ENCODE measurements around the gene ANO6.
"Not testable (repeated sequence)": the region's sequence is repeated elsewhere in the genome, so short reads cannot be mapped to it uniquely, and the experiment has no call there.

Gene ANO6

DNA sequence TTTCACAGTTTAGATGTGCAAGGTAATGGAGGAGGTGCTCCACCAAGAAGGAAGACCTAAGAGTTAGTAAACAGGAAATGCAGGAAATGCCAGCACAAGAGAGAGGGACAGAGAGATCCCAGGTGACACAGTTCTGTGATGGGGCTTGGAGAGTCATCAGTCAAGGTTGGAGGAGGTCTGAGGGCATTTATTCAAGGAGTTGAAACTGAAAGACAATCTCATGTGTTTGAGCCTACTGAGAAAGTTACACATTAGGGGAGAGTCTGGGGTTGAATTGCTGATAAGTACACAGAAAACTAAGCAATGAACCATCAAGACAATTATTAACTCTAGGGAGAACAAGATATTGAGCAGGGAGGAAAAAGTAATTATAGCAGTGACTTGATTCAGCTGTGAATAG is 138.5 kb downstream of the ANO6 start:
- DNase-seq = no peak

DNA sequence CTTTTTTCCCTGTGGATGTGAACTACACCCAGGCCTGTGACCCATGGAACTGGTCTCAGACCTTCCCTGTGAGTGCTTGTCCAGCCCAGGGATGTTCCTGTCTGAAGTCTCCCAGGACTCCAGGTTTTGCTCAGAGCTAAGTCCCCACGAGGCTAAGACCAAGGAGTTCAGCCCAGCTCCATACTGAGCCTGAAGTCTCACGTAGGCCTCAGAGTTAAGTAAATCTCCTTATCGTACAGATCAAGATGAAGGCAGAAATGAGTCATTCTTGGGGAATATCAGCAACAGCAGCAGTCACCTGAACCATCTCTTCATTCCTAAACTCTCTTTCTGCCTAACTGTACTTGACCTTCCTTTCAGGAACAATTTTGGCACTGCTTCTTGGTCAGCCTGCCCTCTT is 139.8 kb downstream of the ANO6 start:
- DNase-seq = no peak

DNA sequence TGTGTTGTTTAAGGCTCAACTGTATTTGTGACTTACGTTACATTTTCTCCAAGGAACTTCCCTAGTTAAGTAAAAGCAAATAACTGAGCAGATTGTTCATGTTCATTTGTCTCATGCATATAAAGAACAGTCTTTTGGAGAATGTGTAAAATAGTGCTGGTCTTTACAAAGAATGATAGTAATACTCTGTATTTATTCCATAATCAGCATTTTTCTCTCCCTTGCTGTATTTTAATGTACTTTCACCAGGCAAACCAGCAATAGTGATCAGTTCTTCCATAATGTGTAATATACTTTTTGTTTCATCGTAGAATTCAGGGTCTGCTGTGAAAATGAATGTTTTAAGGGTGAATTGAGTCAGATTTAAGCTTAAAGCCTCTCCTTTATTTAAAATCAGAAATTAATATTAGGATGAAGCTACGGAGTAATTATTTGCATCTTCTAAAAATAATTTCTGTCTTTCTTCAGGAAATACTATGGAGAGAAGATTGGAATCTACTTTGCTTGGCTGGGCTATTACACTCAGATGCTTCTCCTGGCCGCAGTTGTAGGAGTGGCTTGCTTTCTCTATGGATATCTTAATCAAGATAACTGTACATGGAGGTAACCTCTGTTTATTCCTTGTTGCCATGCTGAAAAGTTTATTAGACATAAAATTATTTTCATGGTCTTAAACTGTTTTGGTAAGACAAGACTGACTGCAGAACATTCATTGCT is 141.1 kb downstream of the ANO6 start:
- DNase-seq = no peak

DNA sequence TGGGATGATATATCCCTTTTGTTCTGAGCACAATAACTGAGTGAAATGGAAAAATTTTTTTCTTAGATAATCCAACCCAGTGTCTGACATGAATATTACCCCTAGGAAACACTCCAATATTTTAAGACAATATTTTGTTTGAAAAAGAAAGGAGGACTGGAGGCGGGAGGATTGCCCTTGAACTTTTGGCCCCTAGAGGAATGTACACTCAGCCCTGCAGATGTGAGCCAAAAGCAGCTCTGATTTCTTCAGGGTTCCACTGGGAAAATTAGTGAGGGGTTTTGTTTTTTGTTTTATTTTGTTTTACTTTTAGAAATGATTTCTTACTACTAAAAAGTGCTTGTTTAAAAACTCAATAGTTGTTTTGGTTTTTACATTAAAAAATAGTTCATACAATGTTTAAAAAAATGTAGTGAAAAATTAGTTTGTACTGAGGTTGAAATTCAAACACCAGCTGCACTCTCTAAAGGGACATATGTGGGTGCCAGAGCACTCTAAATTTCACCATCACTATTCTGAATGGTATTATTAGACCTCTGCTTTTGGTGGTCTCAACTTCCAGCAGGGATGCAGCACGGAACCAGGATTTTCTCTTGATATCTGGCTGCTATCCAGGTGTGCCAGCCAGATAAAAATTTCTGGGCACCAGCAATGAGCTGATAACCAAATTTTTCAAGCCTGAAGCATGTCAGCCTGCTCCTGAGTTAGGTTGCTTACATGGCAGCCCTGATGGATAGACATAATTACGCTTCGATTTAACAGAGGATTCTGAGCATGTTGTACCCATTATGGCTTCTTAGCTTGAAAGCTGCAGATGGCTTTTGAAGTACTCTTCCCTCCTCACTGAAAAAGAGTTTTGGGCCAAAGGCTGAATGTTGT is 141.9 kb downstream of the ANO6 start:
- no peak for DNase-seq

DNA sequence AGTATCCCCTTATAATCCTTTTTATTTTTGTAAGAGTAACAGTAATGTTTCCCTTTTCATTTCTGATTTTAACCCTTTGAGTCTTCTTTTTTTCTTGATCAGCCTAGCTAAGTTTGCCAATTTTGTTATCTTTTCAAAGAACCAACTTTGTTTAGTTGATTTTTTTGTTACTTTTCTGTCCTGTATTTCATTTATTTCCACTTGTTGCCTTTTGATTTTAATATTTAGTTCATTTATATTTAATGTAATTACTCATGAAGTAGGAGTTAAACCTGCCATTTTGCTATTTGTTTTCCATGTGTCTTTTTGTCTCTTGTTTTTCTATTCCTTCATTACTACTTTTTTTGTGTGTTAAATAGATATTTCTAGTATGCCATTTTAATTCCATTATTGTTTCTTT is 146.4 kb downstream of the ANO6 start:
- no peak for DNase-seq

DNA sequence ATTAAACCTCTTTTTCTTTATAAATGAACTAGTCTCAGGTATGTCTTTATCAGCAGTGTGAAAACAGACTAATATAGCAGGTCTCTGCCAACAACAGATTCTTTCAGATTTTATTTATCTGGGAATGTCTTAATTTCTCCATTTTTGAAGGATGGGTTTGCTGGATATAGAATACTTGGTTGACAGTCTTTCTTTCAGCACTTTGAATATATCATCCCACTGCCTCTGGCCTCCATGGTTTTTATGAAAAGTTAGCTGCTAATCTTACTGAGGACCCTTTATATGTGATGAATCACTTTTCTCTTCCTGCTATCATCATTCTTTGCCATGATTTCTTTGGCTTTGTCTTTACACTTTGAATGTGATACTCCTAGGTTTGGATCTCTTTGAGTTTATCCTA is 148.0 kb downstream of the ANO6 start:
- DNase-seq = no peak

DNA sequence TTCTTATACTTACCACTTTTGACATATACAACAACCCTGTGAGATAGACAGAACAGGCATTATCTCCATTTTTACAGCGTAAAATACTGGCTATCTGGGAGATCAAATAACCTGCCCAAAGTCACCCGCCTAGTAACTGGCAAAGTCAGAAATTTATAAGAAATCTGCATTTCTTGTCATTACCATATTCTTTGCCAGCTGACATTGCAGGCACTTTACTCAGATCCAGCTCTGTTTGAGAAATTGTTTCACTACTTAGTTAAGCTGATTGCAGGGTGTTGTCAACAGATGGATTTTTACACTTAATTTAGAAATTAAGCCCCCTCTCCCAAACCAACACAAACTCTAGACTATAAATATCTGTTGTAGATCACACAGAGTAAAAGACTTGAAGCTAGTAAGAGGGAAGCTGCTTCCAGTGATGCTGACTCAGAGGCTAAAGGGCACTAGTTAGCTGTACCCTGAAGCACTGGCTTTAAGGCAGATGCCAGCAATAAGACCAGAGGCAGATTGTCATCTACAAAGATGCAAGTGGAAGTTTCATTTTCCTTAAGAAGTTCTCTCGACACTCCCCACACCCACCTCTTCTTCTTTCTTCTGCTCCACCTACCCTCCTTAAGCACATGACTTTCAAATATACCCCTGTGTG is 153.1 kb downstream of the ANO6 start:
- DNase-seq = no peak

DNA sequence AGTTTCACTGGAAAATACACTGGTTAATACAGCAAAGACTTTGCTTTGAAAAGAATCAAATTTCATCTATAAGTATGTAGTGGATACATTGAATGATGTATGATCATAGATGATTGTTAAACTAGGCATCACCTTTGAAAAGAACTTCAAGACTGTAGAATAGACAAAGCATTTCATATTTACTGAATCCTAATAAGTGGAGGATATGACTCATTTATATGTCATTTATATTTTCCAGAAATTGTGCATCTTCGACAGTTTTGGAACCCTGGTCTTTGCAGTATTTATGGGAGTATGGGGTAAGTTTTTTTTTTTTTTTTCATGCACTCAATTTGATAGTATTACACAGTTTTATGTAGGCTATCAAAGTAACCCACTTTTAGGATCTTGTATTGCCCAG is 161.9 kb downstream of the ANO6 start:
- no peak for DNase-seq

DNA sequence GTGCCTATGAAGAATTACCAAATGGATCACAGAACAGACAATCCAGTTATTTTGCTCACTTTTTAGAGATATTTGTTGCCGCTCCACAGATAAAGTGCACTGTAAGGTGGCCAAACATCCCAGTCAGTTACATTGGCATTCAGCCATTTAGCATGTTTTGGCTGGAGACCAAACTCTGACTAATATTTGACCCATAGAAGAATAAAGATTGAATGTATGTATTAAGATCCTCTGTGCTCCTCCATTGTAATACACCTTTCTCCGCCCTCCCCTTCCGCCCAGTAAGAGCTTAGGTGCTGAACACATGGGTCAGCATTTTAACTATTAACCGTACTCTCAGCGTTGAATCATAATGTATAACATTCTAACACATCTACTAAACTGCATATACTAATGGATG is 163.4 kb downstream of the ANO6 start:
- DNase-seq = no peak

DNA sequence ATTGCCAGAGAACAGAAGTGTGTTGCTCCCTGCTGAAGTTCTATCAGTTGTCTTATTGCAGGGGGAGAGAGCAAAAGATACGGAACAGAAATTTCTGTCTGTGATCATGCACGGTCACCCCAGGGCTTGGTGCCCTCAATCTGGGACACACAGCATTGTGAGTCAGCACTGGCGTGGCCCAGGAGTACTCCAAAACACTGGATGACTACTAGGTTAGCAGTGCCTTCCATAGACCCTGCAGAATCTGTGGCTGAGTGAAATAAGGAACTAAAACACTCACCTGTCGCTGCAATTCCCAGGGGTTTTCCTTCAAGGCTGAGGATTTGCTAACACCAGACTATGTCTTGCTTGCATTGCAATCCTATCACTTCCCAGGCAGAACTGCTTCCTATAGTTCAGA is 165.5 kb downstream of the ANO6 start:
- DNase-seq = no peak

DNA sequence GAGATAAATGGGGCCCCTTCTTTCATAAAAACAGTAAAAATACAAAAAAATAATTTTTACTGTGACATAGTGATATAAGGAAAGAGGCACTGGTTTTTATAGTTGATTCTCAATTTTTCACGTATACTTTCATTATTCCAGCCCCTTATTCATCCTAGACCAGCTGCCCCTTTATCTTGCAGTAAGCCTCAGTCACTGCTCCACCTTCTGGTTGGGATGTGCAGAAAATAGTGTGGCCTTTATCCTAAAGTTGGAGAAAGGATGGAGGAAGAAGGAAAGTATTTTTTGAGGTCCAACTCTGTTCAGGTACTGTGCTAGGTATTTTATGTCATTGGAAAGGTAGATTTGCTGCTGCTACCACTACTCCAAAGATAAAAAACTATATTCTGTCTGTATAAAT is 172.7 kb downstream of the ANO6 start:
- DNase-seq = peak in 1 of 2 experiments; percentile 46

DNA sequence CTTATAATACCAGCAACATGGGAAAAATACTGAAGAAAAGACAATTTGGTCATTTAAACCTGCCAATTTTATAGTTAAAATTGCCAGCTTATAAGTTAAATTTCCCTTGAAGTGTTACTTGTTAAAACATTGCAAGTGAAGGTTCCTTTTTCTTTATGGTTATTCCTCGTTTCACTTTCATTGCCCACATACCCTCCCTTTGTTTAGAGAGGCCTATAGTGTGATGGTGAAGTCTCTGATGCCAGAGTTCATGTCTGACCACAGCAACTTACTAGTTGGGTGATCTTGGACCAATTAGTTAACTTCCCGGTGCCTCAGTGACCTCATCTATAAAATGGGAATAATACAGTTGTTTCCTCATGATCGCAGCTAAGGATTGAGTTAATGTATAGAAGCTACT is 173.5 kb downstream of the ANO6 start:
- no peak for DNase-seq

DNA sequence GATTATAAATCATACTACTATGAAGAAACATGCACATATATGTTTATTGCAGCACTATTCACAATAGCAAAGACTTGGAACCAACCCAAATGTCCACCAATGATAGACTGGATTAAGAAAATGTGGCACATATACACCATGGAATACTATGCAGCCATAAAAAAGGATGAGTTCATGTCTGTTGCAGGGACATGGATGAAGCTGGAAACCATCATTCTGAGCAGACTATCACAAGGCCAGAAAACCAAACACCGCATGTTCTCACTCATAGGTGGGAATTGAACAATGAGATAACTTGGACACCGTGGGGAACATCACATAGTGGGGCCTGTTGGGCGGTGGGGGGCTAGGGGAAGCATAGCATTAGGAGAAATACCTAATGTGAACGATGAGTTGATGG is 181.6 kb downstream of the ANO6 start:
- DNase-seq = not testable (repeated sequence)

DNA sequence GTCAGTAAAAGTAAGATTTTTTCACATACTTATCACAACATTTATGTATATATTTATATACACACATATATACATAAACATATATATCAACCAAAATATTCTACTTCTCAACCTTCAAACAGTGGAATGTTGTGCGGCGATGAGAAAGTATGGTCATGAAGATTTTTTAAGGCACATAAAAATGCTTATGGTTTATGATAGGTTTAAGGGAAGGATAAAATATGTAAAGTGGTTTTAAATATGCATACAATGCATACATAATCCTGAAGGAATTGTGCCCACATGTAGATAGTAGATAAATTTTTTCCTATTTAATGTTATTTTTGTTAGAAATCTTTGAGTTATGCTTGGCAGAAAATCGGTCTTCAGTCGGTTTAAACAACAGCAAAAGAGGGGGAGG is 182.7 kb downstream of the ANO6 start:
- no peak for DNase-seq

DNA sequence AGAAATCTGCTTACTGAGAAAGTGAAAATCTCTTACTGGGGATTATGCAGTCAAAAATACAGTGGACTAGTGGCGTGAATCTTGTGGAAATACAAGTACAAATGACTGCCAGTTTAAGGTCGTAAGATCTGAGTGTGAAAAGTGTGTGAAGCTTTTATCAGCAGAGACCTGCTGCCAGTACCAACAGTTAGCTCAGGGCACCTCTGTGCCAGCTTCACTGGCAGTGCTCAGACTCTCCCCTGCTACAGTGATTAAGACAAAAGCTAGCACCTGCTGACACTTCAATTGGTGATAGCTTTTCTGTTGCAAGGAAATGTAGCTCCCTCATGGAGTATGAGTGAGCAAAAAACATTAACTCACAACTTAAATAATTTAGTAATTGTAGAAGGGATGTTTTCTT is 185.1 kb downstream of the ANO6 start:
- no peak for DNase-seq

DNA sequence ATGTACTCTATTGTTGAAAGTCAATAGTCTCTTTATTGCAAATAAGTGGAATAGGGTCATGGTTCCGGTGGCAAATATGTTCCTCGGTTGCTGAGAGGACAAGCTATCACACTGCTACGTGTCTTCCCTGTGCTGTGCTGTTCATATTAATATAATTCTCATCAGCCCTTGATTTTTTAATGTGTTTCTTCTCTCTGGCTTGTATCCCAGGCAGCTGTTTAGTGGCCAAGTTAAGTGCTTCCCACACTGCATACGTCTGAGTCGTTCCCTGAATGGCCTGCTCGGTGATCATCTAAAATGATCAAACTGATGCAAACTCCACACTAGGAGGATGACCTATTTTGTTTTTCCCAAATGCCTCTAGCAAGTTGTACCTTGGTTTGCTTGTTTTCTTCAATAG is 186.4 kb downstream of the ANO6 start:
- no peak for DNase-seq

DNA sequence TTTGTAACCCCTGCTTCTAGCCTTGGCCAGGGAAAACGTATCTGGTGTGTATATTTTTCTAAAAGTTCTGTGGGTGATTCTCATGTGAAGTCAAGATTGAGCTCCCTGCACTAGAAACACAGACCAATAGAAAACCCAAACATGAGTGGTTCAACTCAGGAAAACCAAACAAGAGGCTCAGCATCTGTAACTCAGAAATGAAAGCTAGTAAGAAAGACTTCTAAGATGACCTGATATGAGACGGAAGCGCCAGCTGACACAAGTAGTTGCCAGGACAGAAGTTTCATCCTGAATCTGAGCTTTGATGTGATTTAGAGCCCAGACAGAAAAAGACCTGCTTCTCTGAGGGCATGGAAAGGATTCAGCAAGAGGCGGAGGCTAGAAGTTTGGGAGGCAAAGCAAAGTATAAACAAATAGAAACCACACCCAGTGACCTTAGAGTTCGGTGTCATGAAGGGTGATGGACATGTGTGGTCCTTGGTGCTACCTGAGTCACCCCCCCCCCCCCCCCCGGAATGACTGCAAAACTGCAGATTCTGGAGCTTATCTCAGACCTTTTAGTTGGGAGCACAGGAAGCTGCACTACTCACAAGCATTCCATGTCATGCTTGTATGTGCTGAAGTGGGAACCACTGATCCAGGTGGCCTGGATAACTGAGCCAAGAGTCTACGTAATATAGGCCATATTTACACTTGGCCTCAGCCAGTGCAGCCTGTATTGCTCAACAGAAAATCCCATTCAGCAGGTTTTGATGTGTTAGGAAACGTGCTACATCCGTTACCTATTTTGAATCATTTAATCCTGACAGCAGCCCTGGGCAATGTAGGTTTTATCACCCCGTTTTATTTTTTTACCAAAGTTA is 191.3 kb downstream of the ANO6 start:
- DNase-seq = peak in 1 of 2 experiments; percentile 46

DNA sequence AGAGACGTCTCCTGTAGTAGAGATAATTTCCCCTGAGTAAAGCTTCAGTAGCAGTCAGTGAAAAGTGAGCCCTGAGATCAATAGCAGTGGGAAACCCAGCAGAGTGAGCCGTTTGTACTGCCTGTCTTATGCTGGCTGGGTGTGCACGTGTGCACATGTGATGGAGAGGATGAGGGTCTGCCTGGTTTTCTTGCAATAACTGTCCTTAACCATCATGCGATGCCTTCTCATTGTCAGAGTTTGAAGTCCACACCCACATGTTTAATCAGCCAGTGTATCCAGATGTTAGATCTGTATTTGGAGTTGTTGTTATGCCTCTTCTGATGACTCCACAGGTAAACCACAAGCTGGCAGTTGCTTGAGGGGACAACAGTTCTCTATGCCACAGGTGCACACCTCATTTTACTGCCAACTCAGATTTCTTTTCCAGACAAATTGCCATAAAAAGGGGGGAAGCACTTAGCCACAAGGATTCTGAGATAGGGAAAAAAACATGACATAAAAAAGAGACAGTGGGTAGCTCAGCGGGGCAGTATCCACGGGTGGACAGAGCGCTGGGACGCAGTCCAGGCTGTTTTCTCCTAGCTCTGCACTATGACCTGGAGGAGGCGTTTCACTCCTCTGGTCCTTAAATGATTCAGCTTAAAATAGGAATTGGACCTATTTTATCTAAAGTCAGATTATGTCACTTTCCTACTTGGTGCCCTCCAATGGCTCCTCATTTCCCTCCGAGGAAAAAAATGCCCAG is 192.3 kb downstream of the ANO6 start:
- DNase-seq = peak; percentile 81 to 87

DNA sequence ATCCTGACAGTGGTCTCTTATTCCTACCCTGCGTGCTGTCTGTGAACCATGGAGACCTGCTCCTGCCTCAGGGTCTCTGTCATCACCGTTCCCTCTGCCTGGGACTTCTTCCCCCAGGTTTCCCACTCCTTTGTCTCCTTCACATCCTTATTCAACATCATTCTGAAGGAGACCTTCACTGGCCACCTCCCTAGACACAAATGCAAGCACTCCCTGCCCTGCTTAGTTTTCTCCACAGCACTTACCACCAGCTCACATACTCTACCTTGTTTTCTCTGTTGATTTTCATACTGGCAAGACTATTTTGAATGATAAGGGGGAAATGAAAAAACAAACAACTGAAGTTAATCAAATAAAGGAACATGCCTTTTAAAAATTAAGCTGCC is 192.8 kb downstream of the ANO6 start:
- DNase-seq = peak; percentile 61 to 70

DNA sequence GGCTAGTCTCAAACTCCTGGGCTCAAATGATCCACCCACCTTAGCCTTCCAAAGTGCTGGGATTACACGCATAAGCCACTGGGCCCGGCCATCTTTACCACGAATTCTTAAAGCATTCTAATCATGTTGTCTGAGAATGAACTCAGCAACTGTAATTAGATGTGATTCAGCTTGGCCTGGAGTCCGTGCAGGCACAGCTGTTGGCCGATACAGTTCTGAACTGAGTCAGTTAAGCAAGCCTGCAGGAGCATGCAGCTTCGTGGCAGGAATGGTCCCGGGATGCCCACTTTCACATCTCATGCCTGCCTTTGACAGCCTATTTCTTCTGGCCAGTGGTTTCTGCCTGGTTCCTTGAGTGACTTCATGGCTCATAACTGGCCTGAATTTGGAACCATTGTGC is 194.1 kb downstream of the ANO6 start:
- DNase-seq = peak in 1 of 2 experiments; percentile 17

DNA sequence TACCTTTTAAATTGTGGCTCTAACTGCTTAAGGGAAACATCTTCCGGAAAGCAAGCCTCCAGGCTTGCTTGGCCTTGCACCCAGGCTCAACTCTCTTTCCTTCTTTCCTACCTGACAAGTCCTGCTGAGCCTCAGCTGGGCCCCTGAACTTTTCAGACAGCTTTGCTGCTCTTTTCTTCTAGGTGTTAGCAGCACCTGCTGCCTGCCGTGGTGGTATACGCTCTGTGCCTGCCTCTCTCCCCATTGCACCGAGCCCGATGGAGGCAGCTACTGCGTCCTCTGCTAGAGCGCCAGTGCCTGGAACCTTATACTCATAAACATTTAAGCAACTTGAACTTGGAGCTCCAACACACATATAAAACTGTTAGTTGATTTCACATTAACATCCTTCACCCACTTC is 195.7 kb downstream of the ANO6 start:
- DNase-seq = no peak

DNA sequence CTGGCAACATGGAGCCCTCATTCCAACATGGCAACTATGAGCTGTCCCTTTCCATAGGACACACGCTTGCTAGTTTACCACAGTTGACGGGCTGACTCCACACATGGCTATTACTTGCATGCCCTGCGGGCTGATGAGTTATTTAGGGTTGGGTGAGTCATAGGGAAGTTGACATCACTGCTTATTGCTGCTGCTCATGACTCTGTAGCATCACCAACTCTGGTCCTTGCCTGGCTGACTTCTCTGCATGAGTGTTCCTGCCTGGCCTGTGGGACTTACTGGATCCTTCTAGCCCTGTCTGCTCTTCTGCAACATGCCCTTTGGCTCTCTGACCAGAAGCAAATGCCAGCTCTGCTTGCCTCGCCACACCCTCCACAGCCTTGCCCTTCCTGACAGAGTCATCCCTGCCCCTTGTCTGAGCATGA is 199.5 kb downstream of the ANO6 start:
- no peak for DNase-seq
